ENCODE results near the gene SLC2A13.
"Not testable (repeated sequence)": the region's sequence is repeated elsewhere in the genome, so short reads cannot be mapped to it uniquely, and the experiment has no call there.

Gene SLC2A13

GRCh38 chr12:40039598-40039997, 66.3 kb downstream of the SLC2A13 start:
- DNase-seq (ENCODE audit: low read depth in 2 of 2, low spot score in 1 of 2), result no peak

GRCh38 chr12:40038619-40039018, 67.3 kb downstream of the SLC2A13 start:
- no peak for DNase-seq (ENCODE audit: low read depth in 2 of 2, low spot score in 1 of 2)

GRCh38 chr12:40034712-40035111, 71.2 kb downstream of the SLC2A13 start:
- no peak for DNase-seq (ENCODE audit: low read depth in 2 of 2, low spot score in 1 of 2)

- no peak for DNase-seq (ENCODE audit: low read depth in 2 of 2, low spot score in 1 of 2)
These were observed 71.7 kb downstream of the SLC2A13 start for GRCh38 chr12:40034156-40034555.

- DNase-seq (ENCODE audit: low read depth in 2 of 2, low spot score in 1 of 2), result no peak
These were observed 72.6 kb downstream of the SLC2A13 start for GRCh38 chr12:40033242-40033630.

GRCh38 chr12:40032433-40033241, 73.2 kb downstream of the SLC2A13 start:
- DNase-seq (ENCODE audit: low read depth in 2 of 2, low spot score in 1 of 2), result no peak

GRCh38 chr12:40031965-40032364, 73.9 kb downstream of the SLC2A13 start:
- DNase-seq (ENCODE audit: low read depth in 2 of 2, low spot score in 1 of 2), result no peak

GRCh38 chr12:40030970-40031369, 74.9 kb downstream of the SLC2A13 start:
- DNase-seq (ENCODE audit: low read depth in 2 of 2, low spot score in 1 of 2), result not testable (repeated sequence)

- no peak for DNase-seq (ENCODE audit: low read depth in 2 of 2, low spot score in 1 of 2)
These were observed 77.6 kb downstream of the SLC2A13 start for GRCh38 chr12:40028296-40028695.

- no peak for DNase-seq (ENCODE audit: low read depth in 2 of 2, low spot score in 1 of 2)
These were observed 83.0 kb downstream of the SLC2A13 start for GRCh38 chr12:40022850-40023249.

- DNase-seq (ENCODE audit: low read depth in 2 of 2, low spot score in 1 of 2), result no peak
These were observed 85.6 kb downstream of the SLC2A13 start for GRCh38 chr12:40020261-40020691.

GRCh38 chr12:40017488-40017887, 88.4 kb downstream of the SLC2A13 start:
- no peak for DNase-seq (ENCODE audit: low read depth in 2 of 2, low spot score in 1 of 2)

GRCh38 chr12:40016980-40017379, 88.9 kb downstream of the SLC2A13 start:
- no peak for DNase-seq (ENCODE audit: low read depth in 2 of 2, low spot score in 1 of 2)

GRCh38 chr12:40015881-40016280, 90.0 kb downstream of the SLC2A13 start:
- DNase-seq (ENCODE audit: low read depth in 2 of 2, low spot score in 1 of 2), result no peak

- DNase-seq (ENCODE audit: low read depth in 2 of 2, low spot score in 1 of 2), result no peak
These were observed 90.5 kb downstream of the SLC2A13 start for GRCh38 chr12:40015345-40015744.

- no peak for DNase-seq (ENCODE audit: low read depth in 2 of 2, low spot score in 1 of 2)
These were observed 92.0 kb downstream of the SLC2A13 start for GRCh38 chr12:40013847-40014246.

GRCh38 chr12:40013292-40013691, 92.6 kb downstream of the SLC2A13 start:
- no peak for DNase-seq (ENCODE audit: low read depth in 2 of 2, low spot score in 1 of 2)

- DNase-seq (ENCODE audit: low read depth in 2 of 2, low spot score in 1 of 2), result no peak
These were observed 93.2 kb downstream of the SLC2A13 start for GRCh38 chr12:40012711-40013110.

GRCh38 chr12:40011775-40012129, 94.1 kb downstream of the SLC2A13 start:
- no peak for DNase-seq (ENCODE audit: low read depth in 2 of 2, low spot score in 1 of 2)

GRCh38 chr12:40010899-40011774, 94.7 kb downstream of the SLC2A13 start:
- peak; percentile 3 to 23 for DNase-seq (ENCODE audit: low read depth in 2 of 2, low spot score in 1 of 2)

GRCh38 chr12:40002178-40003169, 103.4 kb downstream of the SLC2A13 start:
- no peak for DNase-seq (ENCODE audit: low read depth in 2 of 2, low spot score in 1 of 2)
